GM21367 (cell line): ENCODE measurements around the gene MRNIP.
A peak's percentile ranks its signal among the peaks of the same experiment; 100 is the strongest.

Experiments
- ATAC-seq: cut with Tn5 transposase; IDR thresholded peaks from one replicate; pipeline ENCODE4 v1.9.1; 2021; ENCODE audit not compliant: unreplicated experiment

The MRNIP gene, protein sequence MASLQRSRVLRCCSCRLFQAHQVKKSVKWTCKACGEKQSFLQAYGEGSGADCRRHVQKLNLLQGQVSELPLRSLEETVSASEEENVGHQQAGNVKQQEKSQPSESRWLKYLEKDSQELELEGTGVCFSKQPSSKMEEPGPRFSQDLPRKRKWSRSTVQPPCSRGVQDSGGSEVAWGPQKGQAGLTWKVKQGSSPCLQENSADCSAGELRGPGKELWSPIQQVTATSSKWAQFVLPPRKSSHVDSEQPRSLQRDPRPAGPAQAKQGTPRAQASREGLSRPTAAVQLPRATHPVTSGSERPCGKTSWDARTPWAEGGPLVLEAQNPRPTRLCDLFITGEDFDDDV

DNA sequence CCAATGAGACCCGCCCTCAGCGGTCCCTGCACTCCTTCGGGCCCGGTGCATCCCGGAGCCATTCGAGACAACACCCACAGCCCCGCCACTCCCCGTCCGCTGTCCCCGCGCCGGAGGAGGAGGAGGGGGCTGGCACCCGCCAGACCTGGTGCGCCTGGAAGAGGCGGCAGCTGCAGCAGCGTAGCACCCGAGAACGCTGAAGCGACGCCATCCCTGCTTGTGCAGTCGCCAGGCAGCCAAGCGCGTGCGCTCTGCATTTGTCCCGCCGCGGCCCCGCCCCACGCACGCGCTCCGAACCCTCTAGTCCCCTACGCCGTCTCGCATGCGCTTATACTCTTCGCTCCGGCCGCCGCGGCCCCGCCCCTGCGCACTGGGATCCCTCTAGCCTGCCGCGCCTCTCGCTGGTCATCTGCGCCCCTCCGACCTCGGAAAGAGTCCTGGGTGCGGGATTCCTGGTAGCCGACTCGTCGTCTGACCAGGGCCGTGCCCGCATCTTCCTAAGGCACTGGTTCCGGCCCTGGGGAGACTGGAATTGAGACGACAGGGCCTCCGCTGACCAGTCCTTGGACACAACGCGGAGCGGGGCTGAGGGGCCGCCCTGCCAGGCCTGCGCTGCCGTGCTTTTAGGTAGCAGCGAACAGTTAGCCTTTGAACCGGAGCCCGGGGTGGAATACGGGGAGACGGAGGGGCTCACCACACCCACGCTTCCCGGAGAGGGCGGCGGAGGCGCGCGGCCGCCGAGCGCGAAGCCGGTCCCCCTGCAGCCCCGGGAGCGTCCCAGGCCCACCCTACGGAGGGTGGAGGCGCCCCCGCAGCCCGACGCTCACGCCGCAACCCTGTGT, at the start of gene MRNIP:
Gene MRNIP, minus strand, starts transcription at position 232 of the 842 bp plus-strand sequence. Its CDS starts 21 bp downstream, at position 211.
- ATAC-seq = peak; percentile 96

DNA sequence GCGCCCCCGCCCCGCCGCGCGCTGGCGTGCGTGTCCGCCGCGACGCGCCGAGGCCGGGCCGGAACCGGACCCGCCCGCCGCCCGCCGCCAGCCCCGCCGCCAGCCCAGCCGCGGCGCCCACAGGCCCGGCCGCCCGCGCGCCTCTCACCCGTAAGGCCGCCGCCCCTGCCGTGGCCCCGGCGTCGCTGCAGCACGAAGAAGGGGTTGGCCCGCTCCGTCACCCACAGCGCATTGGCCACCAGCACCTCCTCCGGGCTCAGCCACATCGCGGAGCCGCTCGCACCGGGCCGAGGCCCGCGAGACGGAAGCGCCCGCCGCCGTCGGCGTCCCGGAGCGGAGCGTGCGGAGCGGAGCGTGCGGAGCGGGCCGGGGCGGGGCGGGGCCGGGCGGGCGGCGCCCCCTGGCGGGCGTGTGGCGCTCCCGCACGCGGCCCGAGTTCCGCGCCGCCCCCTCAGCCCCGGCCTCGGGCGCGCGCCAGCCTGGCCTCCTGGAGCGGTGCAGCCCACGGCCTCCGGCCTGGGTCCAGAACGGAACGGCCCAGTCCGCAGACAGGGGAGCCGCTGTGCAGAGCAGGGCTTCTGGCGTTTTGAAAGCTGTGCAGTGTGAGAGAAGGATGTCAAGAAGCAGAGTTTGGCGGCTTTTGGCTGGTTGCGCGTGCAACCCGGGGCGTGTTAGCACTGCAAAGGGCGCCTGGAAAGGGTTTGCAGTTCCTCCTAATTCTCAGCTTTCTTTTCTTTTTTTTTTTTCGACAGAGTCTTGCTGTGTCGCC, 49.1 kb upstream of the MRNIP start, which contains the start of gene TBC1D9B:
Gene TBC1D9B, minus strand, starts transcription at position 342 of the 769 bp plus-strand sequence. Its CDS starts 76 bp downstream, at position 266.
- ATAC-seq = peak; percentile 82

DNA sequence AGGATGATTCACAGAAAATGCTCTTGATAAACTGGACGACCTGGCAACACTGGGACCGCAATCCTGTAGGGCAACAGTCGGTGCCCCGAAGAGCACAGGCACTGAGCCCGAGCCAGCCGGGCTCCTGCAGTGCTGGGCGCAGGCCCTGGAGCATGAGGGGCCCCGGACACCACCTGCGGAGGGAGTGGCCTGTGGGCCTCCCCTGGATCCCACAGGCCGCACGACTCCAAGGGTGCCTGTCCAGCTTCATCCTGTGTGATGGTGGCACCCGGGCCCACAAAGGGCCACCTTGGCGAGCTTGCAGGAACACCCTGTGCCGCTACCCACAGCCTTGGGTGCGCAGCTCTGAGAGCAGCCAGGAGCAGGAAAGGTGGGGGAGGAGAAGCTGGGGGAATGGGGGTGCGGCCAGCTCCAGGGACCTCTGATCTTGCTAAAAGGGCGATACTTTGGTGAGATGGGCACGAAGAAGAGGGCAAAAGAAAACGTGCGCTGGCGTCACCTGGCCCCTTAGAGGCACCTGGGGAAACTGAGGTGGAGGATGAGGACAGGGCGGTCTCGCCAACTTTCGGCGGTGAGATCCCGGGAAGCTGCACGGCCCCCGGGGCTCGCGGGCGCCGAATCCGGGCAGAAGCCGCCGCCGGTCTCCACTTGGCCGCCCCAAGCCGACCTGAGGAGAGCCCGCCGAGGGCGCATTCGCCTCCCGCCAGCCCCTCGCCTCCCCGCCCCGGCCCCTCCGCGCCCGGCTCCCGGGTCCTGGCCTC, 48.4 kb upstream of the MRNIP start:
- no peak for ATAC-seq

DNA sequence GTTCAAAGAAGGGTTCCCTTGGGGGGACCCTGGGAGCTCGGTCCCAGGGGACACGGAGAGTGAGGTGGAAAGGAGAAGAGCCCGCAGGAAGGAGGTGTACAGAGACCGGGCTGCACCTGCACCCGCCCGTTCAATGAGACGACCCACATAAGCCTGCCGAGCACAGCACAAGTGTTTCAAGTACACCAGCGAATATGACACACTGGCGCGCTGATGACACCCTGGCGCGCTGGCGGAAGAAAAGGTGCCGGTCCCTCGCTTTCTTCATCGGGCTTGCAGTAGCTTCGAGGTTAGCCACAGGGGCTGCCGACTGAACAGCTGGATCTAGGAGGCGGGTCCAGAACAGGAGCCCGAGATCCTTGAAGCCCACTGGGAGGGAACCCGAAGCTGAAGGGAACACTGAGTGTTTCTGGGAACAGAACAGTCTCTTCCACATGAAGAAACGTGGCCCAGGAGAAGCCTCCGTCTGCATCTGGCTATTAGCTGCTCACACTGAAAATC, 47.7 kb upstream of the MRNIP start:
- no peak for ATAC-seq

DNA sequence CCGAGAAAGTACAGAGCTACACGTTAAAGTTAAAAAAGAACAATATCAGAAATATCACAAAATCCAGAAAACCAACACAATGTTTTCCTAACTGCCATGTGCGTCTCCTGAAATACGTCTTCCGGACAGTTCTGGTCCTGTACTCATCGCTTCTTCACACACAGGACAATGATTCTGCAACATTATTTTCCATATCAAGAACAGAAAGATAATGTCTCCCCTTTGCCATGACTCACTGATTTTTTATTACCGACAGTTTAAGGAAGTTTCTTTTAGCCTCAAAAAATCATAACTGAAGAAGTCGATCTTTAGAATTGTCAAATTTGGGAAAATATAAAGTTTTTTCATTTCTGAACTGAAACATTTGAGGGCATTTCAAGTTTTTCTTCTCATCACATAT, 46.5 kb upstream of the MRNIP start:
- ATAC-seq = no peak

DNA sequence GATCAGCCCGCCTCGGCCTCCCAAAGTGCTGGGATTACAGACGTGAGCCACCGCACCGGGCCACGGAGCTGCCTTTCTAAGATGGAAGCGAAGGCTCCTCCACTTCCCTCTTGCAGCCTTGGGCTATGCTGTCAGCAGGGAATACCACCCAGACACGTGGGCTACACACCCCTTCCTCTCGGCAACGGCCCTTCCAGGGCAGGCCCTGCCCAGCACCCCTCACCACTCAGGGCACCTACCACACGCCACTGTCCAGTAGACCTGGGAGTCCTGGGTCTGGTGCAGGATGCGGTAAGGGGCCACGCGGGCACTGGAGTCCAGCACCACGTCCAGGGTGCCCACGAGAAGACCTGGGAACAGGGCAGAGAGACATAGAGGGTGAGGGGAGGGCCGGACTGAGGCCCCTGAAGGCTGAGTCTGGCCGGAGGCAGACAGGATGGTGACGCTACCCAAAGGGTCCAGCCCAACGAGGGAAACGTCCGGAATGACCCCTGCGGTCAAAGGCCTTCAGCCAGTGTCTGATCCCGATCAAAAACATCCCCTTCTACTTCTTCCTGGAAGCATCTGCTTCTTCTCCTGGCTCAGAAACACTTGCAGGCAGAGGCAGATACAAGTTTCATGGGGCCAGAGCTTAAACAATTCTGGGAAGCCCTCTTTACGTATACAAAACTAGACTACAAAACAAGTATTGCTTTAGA, 46.0 kb upstream of the MRNIP start:
- ATAC-seq = no peak

DNA sequence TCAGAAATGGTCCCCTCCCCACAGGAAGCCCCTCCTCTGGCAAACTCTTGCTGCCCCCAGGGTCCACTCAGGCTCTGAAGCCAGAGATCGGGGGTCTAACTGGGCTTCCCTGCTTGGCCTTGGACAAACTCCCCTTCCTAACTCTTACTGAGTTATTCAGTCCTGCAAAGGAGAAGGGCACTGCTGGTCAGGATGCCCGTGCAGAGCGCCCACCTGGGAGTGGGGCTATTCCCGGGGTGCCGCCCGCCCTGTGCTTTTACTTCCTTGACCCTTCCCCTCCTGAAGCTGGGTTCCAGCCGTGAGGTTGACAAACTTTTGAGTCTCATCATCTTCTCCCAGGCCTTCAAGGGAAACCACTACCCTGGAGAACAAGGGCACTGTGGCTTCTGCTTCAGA, 44.1 kb upstream of the MRNIP start:
- no peak for ATAC-seq

DNA sequence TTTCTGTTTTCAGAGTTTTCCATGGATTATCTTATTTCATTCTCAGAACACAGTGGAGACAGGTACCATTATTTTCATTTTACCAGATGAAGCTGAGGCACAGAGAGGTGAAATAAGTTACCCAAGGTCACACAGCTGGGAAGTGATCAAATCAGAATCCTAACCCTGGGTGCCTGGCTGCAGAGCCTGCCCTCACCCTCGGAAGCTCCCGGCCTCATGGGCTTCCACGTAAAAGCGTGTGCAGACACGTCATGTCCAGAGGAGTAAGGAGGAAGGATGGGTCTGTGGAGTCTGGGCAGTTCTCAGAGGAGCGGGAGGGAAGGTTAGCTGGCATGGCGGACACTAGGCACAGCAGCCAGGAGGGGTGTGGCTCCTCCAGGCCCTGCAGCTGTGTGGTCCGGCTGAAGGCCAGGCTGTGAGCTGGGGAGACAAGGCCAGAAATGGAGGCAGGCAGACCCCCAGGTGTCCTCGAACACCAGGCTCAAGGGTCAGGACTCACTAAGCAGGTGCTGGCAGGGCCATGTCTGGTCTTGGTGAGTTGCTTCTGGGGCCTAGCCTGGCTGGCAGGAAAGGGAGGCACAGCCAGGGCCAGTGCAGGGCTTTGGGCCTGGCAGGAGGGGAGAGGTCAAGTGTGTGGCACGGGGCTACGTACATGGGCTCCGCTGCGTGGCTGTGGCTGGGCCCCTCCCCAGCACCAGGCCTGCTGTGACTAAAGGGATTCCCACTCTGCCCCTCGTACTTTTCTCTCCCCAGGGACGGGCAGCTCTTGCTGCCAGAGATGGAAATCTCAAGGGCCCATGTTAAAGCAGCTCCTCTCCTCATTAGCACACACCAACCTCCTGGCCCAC, 43.5 kb upstream of the MRNIP start:
- ATAC-seq = no peak

DNA sequence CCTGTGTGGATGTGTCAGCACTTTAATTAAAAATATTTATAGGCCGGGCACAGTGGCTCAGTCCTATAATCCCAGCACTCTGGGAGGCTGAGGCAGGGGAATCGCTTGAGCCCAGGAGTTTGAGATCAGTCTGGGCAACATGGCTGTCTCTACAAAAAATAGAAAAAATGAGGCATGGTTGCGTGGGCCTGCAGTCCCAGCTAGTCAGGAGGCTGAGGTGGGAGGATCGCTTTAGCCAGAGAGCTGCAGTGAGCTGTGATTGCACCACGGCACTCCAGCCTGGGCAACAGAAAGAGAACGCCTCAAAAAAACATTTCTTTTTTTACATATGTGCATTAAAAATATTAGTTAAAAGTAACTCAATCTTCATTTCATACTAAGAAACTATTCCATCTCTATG, 42.8 kb upstream of the MRNIP start:
- ATAC-seq = no peak

DNA sequence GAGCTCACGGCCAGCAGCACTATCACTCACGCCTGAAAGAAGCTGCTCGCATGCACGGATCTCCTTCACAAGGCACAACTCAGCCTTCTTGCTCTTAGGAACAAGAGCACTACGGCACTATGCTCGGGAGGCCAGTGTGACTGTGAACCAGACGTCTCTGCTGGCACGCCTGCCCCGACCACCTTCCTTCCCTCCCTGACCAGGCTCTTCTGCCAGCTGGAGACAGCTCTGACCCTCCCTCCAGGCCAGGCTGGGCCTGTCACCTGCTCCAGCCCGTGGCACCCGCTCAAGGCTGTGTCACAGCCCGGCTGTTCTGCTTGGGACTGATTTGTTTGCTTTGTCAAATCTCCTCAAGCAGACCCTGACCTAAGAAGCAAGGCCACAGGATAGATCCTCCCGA, 42.1 kb upstream of the MRNIP start:
- no peak for ATAC-seq

DNA sequence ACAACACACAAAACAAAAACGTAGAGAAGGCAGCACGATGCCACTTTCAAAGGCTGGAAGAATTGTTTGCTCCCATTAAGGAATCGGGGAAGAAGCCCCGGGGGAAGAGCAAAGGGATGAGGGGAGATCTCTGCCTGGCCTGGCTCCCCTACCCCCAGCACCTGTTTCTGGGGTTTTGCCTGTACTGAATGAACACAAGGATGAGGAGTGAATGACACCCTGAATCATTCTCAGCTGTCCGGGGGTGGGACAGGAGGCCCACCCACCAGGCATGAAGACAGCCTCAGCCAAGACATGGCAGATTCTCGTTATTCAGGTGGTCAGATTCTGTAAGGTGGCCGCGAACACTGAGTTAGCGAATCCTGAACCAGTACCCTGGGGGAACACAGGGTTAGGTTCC, 41.6 kb upstream of the MRNIP start:
- ATAC-seq = no peak

DNA sequence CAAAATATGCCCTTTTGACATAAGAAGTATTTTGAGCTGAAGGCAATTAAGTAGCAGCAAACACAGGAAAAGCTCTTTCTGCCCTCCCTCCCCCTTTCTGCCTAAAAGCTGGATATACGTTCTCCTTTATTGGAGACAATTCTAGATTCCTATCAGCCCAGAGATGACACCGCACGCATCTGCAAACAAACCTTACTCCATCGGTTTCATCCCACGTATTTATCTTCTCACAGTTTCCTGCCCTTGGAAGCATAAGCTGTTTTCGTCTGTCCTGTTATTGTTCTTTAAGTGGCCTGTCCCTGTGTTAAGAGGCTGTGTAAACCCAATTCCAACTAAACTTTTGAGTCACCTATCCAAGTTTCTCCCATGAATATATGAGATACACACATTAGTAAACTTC, 37.2 kb upstream of the MRNIP start:
- ATAC-seq = no peak

DNA sequence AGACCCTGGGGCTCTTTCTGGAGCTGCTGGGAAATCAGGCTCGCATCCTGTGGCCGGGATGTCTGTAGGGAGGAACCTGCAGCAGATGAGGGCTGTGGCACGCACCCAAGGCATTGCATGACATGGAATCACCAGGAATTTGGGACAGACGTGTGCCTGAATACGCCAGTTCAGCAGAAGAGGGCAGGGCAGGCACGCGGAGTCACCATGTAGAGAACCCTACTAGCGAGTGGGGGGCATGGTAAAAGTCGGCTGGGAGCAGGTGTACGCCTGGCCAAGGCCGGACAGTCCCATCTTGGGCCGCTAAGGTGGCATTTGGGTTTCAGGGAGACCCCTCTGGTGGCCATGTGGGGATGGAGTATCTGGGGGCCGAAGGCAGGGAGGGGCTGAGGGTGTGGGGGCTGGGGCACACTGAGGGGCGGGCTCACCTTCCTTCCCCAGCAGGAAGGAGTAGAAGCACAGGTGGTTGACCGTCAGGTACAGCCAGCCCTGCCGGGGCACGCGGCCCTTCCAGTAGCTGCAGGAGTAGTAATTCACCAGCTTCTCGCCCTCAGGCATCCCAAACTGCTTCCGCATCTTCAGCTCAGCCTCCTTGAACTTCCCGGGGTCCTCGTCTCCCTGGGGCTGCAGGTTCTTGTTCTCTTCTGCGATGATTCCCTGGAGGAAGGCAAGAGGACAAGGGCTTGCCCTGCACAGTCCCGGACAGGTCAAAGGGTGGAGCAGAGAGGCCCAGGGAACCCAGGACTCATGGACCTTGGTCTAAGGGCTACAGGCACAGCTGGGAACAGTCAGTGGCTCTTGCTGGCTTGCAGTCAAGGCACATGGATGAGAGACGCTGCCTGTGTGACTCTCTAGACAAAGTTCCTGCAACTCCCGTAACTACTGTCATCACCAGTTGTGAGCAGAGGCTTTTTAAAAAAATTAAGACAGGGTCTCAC, 35.6 kb upstream of the MRNIP start:
- ATAC-seq = no peak

DNA sequence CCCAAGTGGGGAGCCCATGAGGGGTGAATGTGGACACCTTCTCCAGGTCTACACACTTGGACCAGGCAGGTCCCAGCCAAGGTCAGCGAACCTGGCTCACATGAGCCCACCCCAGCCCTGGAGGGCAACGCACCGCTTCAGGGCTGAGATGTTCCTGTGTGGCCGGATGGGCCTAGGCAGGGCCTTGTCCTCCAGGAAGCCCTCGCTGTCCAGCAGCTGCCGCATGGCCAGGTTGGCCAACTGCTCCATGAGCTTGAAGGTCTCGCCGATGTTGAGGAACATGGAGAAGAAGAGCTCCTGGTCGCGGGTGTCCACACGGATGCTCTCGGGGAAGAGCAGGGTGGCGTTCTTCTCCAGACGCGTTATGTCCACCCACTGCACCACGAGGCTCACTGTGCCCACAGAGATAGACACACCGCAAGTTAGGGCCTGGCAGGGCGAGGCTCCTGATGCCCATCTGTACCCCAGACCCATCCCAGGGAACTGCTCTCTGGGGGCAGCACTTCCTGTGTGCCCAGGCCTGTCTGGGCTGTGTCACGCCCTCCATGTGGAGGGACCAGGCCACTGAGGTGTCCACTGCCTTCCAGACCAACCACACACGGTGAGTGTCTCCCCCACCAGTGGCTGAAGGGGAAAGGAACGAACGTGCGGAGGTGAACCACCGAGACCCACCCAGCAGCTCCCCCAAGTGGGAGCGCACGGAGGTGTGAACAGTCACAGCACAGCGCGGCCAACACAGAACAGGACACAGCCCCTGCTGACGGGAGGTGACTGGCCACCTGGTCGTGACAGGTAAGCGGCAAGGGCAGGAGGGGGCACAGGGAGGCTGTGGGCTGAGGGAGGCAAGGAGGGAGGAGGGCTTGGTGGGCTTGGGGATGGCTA, 34.7 kb upstream of the MRNIP start:
- no peak for ATAC-seq

DNA sequence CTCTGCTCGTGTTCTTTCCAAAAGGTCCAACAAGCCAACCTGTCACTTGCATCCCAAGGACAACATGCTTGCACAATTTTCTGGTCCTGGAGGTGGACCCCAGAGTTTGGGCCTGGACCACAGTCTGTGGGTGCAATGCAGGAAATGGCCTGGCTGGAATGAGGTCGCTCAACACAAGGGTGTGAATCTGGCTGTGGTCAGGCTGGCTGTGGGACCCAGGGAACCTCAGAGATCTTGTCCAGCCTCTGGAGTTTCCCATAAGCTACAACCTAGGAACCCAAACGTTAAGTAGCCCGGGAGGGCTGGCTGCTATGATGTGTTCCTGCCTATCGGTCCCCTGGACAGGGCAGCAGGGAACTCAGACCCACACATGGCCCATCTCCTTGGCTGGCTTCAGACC, 33.6 kb upstream of the MRNIP start:
- ATAC-seq = no peak

DNA sequence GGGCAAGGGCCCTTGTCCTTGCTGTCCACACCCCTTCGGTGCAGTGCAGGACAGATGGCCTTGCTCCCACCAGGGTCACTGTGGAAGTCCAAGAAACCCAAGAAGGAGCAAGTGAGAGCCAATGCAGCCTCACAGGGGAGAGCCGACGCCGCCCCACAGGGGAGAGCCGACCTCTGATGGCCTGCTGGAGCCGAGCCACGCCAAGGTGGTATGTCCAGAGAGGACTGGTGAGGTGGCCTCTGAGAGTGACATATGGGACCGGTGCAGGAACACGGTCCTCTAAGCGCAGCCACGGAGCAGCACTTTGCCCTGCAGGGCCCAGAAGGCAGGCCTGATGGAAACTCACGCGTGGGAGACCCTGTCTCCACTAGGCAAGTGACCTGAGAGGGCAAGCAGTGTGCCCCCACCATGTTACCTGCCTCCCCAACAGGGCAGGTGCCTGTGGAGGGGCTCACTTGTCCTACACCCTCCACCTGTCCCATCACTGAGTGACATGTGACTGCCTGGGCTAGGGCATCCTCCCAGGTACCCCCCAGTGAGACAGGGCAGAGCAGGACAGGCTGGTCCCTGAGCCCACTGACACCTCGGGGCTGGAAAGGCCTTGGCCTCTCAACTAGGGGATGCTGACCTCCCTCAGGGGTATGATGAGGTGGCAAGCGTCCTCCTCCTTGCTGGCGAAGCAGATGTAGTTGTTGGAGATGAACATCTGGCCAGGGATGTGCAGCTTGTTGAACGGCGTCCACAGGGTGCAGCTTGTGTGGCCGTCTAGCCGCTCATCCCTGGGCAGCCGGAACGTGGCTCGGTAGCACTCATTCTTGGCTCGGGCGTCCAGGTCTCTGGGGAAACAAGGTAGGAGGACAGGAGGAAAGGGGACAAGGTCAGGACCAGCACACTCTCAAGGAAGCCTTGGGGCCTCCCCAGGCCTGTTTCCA, 32.4 kb upstream of the MRNIP start:
- ATAC-seq = no peak
